ENCODE measurements around the gene RPUSD3.
"Not testable (repeated sequence)": the region's sequence is repeated elsewhere in the genome, so short reads cannot be mapped to it uniquely, and the experiment has no call there.

The RPUSD3 gene

GRCh38 chr3:9879830-9880549 lies 36.2 kb upstream of the RPUSD3 start, which contains the start of gene CIDEC:
CIDEC (minus strand) TSS chr3:9880253; CDS start chr3:9878486, 1,767 bp downstream.
- Histone ChIP-seq H3K9me3 (ENCODE audit: control insufficient read depth, insufficient read depth, low read length) (no peaks in the 10 kb centered on the region), H3K4me3 (ENCODE audit: low read depth, low read length) (no peak within 1 kb of the TSS), H3K9ac (ENCODE audit: low read depth, low read length) (no peak within 1 kb of the TSS), H3K4me1 (ENCODE audit: control insufficient read depth, insufficient read depth, low read length) (no peaks in the 10 kb centered on the region), H3K36me3 (ENCODE audit: control insufficient read depth, insufficient read depth, low read length) (no peaks in the 10 kb centered on the region), H3K27me3 (ENCODE audit: control insufficient read depth, insufficient read depth, low read length) (no peaks in the 10 kb centered on the region)

GRCh38 chr3:9878700-9879099 lies 34.9 kb upstream of the RPUSD3 start:
- H3K9me3 ChIP-seq (ENCODE audit: control insufficient read depth, insufficient read depth, low read length): no peaks in the 10 kb centered on the region
- H3K27me3 ChIP-seq (ENCODE audit: control insufficient read depth, insufficient read depth, low read length): no peaks in the 10 kb centered on the region
- no peaks in the 10 kb centered on the region for H3K36me3 ChIP-seq (ENCODE audit: control insufficient read depth, insufficient read depth, low read length)
- H3K9ac ChIP-seq (ENCODE audit: low read depth, low read length): no peak overlapping the region
- no peaks in the 10 kb centered on the region for H3K4me1 ChIP-seq (ENCODE audit: control insufficient read depth, insufficient read depth, low read length)
- no peak overlapping the region for H3K4me3 ChIP-seq (ENCODE audit: low read depth, low read length)

- no peak overlapping the region for H3K9ac ChIP-seq (ENCODE audit: low read depth, low read length)
- H3K36me3 ChIP-seq (ENCODE audit: control insufficient read depth, insufficient read depth, low read length): no peaks in the 10 kb centered on the region
- no peaks in the 10 kb centered on the region for H3K27me3 ChIP-seq (ENCODE audit: control insufficient read depth, insufficient read depth, low read length)
- no peak overlapping the region for H3K4me3 ChIP-seq (ENCODE audit: low read depth, low read length)
- no peaks in the 10 kb centered on the region for H3K4me1 ChIP-seq (ENCODE audit: control insufficient read depth, insufficient read depth, low read length)
- no peaks in the 10 kb centered on the region for H3K9me3 ChIP-seq (ENCODE audit: control insufficient read depth, insufficient read depth, low read length)
Measured at GRCh38 chr3:9876991-9877390, 33.2 kb upstream of the RPUSD3 start.

- not testable (repeated sequence) for H3K4me3 ChIP-seq (ENCODE audit: low read depth, low read length); H3K9me3 ChIP-seq (ENCODE audit: control insufficient read depth, insufficient read depth, low read length); H3K27me3 ChIP-seq (ENCODE audit: control insufficient read depth, insufficient read depth, low read length); H3K9ac ChIP-seq (ENCODE audit: low read depth, low read length); H3K4me1 ChIP-seq (ENCODE audit: control insufficient read depth, insufficient read depth, low read length); H3K36me3 ChIP-seq (ENCODE audit: control insufficient read depth, insufficient read depth, low read length)
Measured at GRCh38 chr3:9876255-9876654, 32.4 kb upstream of the RPUSD3 start.

- Histone ChIP-seq H3K4me1 (ENCODE audit: control insufficient read depth, insufficient read depth, low read length) (no peaks in the 10 kb centered on the region), H3K4me3 (ENCODE audit: low read depth, low read length) (no peak overlapping the region), H3K9me3 (ENCODE audit: control insufficient read depth, insufficient read depth, low read length) (no peaks in the 10 kb centered on the region), H3K9ac (ENCODE audit: low read depth, low read length) (no peak overlapping the region), H3K27me3 (ENCODE audit: control insufficient read depth, insufficient read depth, low read length) (no peaks in the 10 kb centered on the region), H3K36me3 (ENCODE audit: control insufficient read depth, insufficient read depth, low read length) (no peaks in the 10 kb centered on the region)
Measured at GRCh38 chr3:9875448-9875847, 31.6 kb upstream of the RPUSD3 start.

GRCh38 chr3:9872067-9872466 lies 28.3 kb upstream of the RPUSD3 start:
- H3K4me3 ChIP-seq (ENCODE audit: low read depth, low read length); H3K27me3 ChIP-seq (ENCODE audit: control insufficient read depth, insufficient read depth, low read length); H3K9me3 ChIP-seq (ENCODE audit: control insufficient read depth, insufficient read depth, low read length); H3K9ac ChIP-seq (ENCODE audit: low read depth, low read length); H3K36me3 ChIP-seq (ENCODE audit: control insufficient read depth, insufficient read depth, low read length); H3K4me1 ChIP-seq (ENCODE audit: control insufficient read depth, insufficient read depth, low read length): not testable (repeated sequence)

- H3K36me3 ChIP-seq (ENCODE audit: control insufficient read depth, insufficient read depth, low read length): no peaks in the 10 kb centered on the region
- no peaks in the 10 kb centered on the region for H3K9me3 ChIP-seq (ENCODE audit: control insufficient read depth, insufficient read depth, low read length)
- no peaks in the 10 kb centered on the region for H3K4me1 ChIP-seq (ENCODE audit: control insufficient read depth, insufficient read depth, low read length)
- H3K27me3 ChIP-seq (ENCODE audit: control insufficient read depth, insufficient read depth, low read length): no peaks in the 10 kb centered on the region
- no peak overlapping the region for H3K4me3 ChIP-seq (ENCODE audit: low read depth, low read length)
- no peak overlapping the region for H3K9ac ChIP-seq (ENCODE audit: low read depth, low read length)
Measured at GRCh38 chr3:9870978-9871377, 27.2 kb upstream of the RPUSD3 start.

- Histone ChIP-seq H3K36me3 (ENCODE audit: control insufficient read depth, insufficient read depth, low read length) (no peaks in the 10 kb centered on the region), H3K27me3 (ENCODE audit: control insufficient read depth, insufficient read depth, low read length) (no peaks in the 10 kb centered on the region), H3K4me1 (ENCODE audit: control insufficient read depth, insufficient read depth, low read length) (no peaks in the 10 kb centered on the region), H3K4me3 (ENCODE audit: low read depth, low read length) (no peak overlapping the region), H3K9ac (ENCODE audit: low read depth, low read length) (no peak overlapping the region), H3K9me3 (ENCODE audit: control insufficient read depth, insufficient read depth, low read length) (no peaks in the 10 kb centered on the region)
Measured at GRCh38 chr3:9869955-9870354, 26.1 kb upstream of the RPUSD3 start.

- Histone ChIP-seq H3K4me3 (ENCODE audit: low read depth, low read length) (no peak overlapping the region), H3K9ac (ENCODE audit: low read depth, low read length) (no peak overlapping the region), H3K36me3 (ENCODE audit: control insufficient read depth, insufficient read depth, low read length) (no peaks in the 10 kb centered on the region), H3K9me3 (ENCODE audit: control insufficient read depth, insufficient read depth, low read length) (no peaks in the 10 kb centered on the region), H3K27me3 (ENCODE audit: control insufficient read depth, insufficient read depth, low read length) (no peaks in the 10 kb centered on the region), H3K4me1 (ENCODE audit: control insufficient read depth, insufficient read depth, low read length) (no peaks in the 10 kb centered on the region)
Measured at GRCh38 chr3:9867106-9867505, 23.3 kb upstream of the RPUSD3 start.

GRCh38 chr3:9866639-9867038 lies 22.8 kb upstream of the RPUSD3 start:
- Histone ChIP-seq H3K9ac (ENCODE audit: low read depth, low read length) (no peak overlapping the region), H3K36me3 (ENCODE audit: control insufficient read depth, insufficient read depth, low read length) (no peaks in the 10 kb centered on the region), H3K4me3 (ENCODE audit: low read depth, low read length) (no peak overlapping the region), H3K9me3 (ENCODE audit: control insufficient read depth, insufficient read depth, low read length) (no peaks in the 10 kb centered on the region), H3K27me3 (ENCODE audit: control insufficient read depth, insufficient read depth, low read length) (no peaks in the 10 kb centered on the region), H3K4me1 (ENCODE audit: control insufficient read depth, insufficient read depth, low read length) (no peaks in the 10 kb centered on the region)

- not testable (repeated sequence) for H3K9ac ChIP-seq (ENCODE audit: low read depth, low read length); H3K4me1 ChIP-seq (ENCODE audit: control insufficient read depth, insufficient read depth, low read length); H3K27me3 ChIP-seq (ENCODE audit: control insufficient read depth, insufficient read depth, low read length); H3K4me3 ChIP-seq (ENCODE audit: low read depth, low read length); H3K36me3 ChIP-seq (ENCODE audit: control insufficient read depth, insufficient read depth, low read length); H3K9me3 ChIP-seq (ENCODE audit: control insufficient read depth, insufficient read depth, low read length)
Measured at GRCh38 chr3:9865125-9865637, 21.4 kb upstream of the RPUSD3 start.

- H3K36me3 ChIP-seq (ENCODE audit: control insufficient read depth, insufficient read depth, low read length): no peaks in the 10 kb centered on the region
- no peaks in the 10 kb centered on the region for H3K27me3 ChIP-seq (ENCODE audit: control insufficient read depth, insufficient read depth, low read length)
- H3K9me3 ChIP-seq (ENCODE audit: control insufficient read depth, insufficient read depth, low read length): no peaks in the 10 kb centered on the region
- no peaks in the 10 kb centered on the region for H3K4me1 ChIP-seq (ENCODE audit: control insufficient read depth, insufficient read depth, low read length)
- H3K4me3 ChIP-seq (ENCODE audit: low read depth, low read length): no peak overlapping the region
- H3K9ac ChIP-seq (ENCODE audit: low read depth, low read length): no peak overlapping the region
Measured at GRCh38 chr3:9864200-9864927, 20.6 kb upstream of the RPUSD3 start.

Measured in iPS-15b (cell line).